IMR-90 (cell line): Measurements from ENCODE around the gene SLC26A1. TPM values are rescaled to one million over a fixed set of nuclear protein-coding genes. Genes with fewer than 3 reads are reported as not detected.

ENCODE experiments used
- ATAC-seq: fragments of 200-7000 bp; cut with Tn5 transposase; 2 replicates; pipeline ENCODE4 v1.9.1; 2020; ENCODE audit warnings: low read depth, mild to moderate bottlenecking, moderate library complexity
- BruUV-seq: library from RNA; stranded (reverse); fragments of 400-500 nt; replicated peaks from 2 replicates; lab custom pipeline; 2021; lab: Mats Ljungman, UMichigan
- CTCF ChIA-PET: fragments of 300-600 bp; formaldehyde crosslinking; extraction: SDS; loops from one replicate; lab custom pipeline; 2021; ENCODE audit warnings: antibody characterized with exemption; lab: Yijun Ruan, JAX
- POLR2A ChIA-PET: fragments of 300-600 bp; sonication (Branson Sonifier 250); formaldehyde crosslinking; loops from one replicate; lab custom pipeline; 2022; ENCODE audit warnings: antibody characterized with exemption; ENCODE audit not compliant: unreplicated experiment; lab: Charles Lee
- DNase-seq: peaks from one replicate; pipeline ENCODE4 v3.0.0; 2013
- H2AFZ ChIP-seq: replicated peaks from 2 replicates; pipeline ENCODE3; 2013; ENCODE audit warnings: low read length, mild to moderate bottlenecking; ENCODE audit not compliant: poor library complexity
- H2AK5ac ChIP-seq: 2 replicates; pipeline ENCODE4 v1.6.1; 2013; ENCODE audit warnings: low read depth, low read length, inconsistent platforms
- H2AK9ac ChIP-seq: replicated peaks from 2 replicates; pipeline ENCODE3; 2013; ENCODE audit warnings: mild to moderate bottlenecking, low read depth, low read length, moderate library complexity; ENCODE audit not compliant: poor library complexity
- H2BK120ac ChIP-seq: 2 replicates; pipeline ENCODE4 v1.6.1; 2013; ENCODE audit warnings: low read depth, low read length, inconsistent platforms
- H2BK15ac ChIP-seq: 3 replicates; pipeline ENCODE4 v1.6.1; 2013; ENCODE audit warnings: low read depth, low read length, inconsistent platforms
- H2BK20ac ChIP-seq: 2 replicates; pipeline ENCODE4 v1.6.1; 2013; ENCODE audit warnings: low read depth, mild to moderate bottlenecking, inconsistent platforms, low read length, moderate library complexity
- H2BK5ac ChIP-seq: 2 replicates; pipeline ENCODE4 v1.6.1; 2013; ENCODE audit warnings: mild to moderate bottlenecking, low read depth, low read length, inconsistent platforms; ENCODE audit not compliant: poor library complexity, severe bottlenecking
- H3K14ac ChIP-seq: replicated peaks from 2 replicates; pipeline ENCODE4 v1.6.1; 2013; ENCODE audit warnings: low read depth, low read length, inconsistent platforms
- H3K18ac ChIP-seq: 2 replicates; pipeline ENCODE4 v1.6.1; 2013; ENCODE audit warnings: low read depth, low read length, control low read depth
- H3K23ac ChIP-seq: 2 replicates; pipeline ENCODE4 v1.6.1; 2013; ENCODE audit warnings: low read depth, low read length, inconsistent platforms
- H3K27ac ChIP-seq: 2 replicates; pipeline ENCODE4 v1.5.1; 2013; ENCODE audit warnings: mild to moderate bottlenecking, control low read depth, low read length; ENCODE audit not compliant: insufficient read depth
- H3K27me3 ChIP-seq: 2 replicates; pipeline ENCODE4 v1.6.1; 2013; ENCODE audit warnings: low read length; ENCODE audit not compliant: control insufficient read depth, insufficient read depth
- H3K36me3 ChIP-seq: 2 replicates; pipeline ENCODE4 v1.6.1; 2013; ENCODE audit warnings: low read length, mixed read lengths; ENCODE audit not compliant: control insufficient read depth, insufficient read depth
- H3K4ac ChIP-seq: 2 replicates; pipeline ENCODE4 v1.6.1; 2013; ENCODE audit warnings: low read depth, low read length, inconsistent platforms
- H3K4me1 ChIP-seq: 2 replicates; pipeline ENCODE4 v1.6.1; 2013; ENCODE audit warnings: low read length, mixed read lengths; ENCODE audit not compliant: control insufficient read depth, insufficient read depth
- H3K4me2 ChIP-seq: 2 replicates; pipeline ENCODE4 v1.6.1; 2013; ENCODE audit warnings: low read depth, mild to moderate bottlenecking, control low read depth, low read length, moderate library complexity
- H3K4me3 ChIP-seq: 2 replicates; pipeline ENCODE4 v1.5.1; 2013; ENCODE audit warnings: low read depth, mild to moderate bottlenecking, control low read depth, low read length, moderate library complexity; ENCODE audit not compliant: insufficient read depth
- H3K56ac ChIP-seq: 2 replicates; pipeline ENCODE4 v1.6.1; 2013; ENCODE audit warnings: low read length, inconsistent platforms; ENCODE audit not compliant: insufficient read depth; ENCODE audit errors: extremely low read depth
- H3K79me1 ChIP-seq, 2 experiments: 2 replicates each; pipeline ENCODE4 v1.6.1; 2013; ENCODE audit warnings: low read length in 2 of 2, inconsistent platforms in 1 of 2, low read depth in 1 of 2
- H3K9ac ChIP-seq: 2 replicates; pipeline ENCODE4 v1.6.1; 2013; ENCODE audit warnings: low read depth, low read length, control low read depth
- H3K9me1 ChIP-seq: 2 replicates; pipeline ENCODE4 v1.6.1; 2013; ENCODE audit warnings: low read length, inconsistent platforms; ENCODE audit not compliant: insufficient read depth
- H3K9me3 ChIP-seq: 2 replicates; pipeline ENCODE4 v1.6.1; 2013; ENCODE audit warnings: low read length; ENCODE audit not compliant: control insufficient read depth, insufficient read depth
- H4K20me1 ChIP-seq: 2 replicates; pipeline ENCODE4 v1.6.1; 2013; ENCODE audit warnings: low read length, inconsistent platforms; ENCODE audit not compliant: insufficient read depth
- H4K5ac ChIP-seq: 2 replicates; pipeline ENCODE4 v1.6.1; 2013; ENCODE audit warnings: mild to moderate bottlenecking, low read depth, low read length, control low read depth
- H4K8ac ChIP-seq, 2 experiments: 2 replicates each; pipeline ENCODE4 v1.6.1; 2013; ENCODE audit warnings: low read depth in 2 of 2, low read length in 2 of 2, control low read depth in 1 of 2, inconsistent platforms in 1 of 2
- H4K91ac ChIP-seq: 2 replicates; pipeline ENCODE4 v1.6.1; 2013; ENCODE audit warnings: low read depth, low read length, inconsistent platforms; ENCODE audit not compliant: insufficient read depth
- CHD1 ChIP-seq: IDR thresholded peaks from 2 replicates; pipeline ENCODE4 v1.6.1; 2012; ENCODE audit warnings: low read depth, low read length, improper control_type of control experiment
- FOS ChIP-seq: fragments of 150-350 bp; IDR thresholded peaks from 2 replicates; pipeline ENCODE4 v1.6.1; 2016; ENCODE audit warnings: low read depth, low read length
- MXI1 ChIP-seq: IDR thresholded peaks from 2 replicates; pipeline ENCODE4 v1.6.1; 2012; ENCODE audit warnings: low read depth, mild to moderate bottlenecking, low read length, moderate library complexity, borderline replicate concordance
- NFE2L2 ChIP-seq: fragments of 150-350 bp; IDR thresholded peaks from 2 replicates; pipeline ENCODE4 v1.6.1; 2016; ENCODE audit warnings: low read depth, mild to moderate bottlenecking, low read length
- POLR2A ChIP-seq: IDR thresholded peaks from 2 replicates; pipeline ENCODE4 v1.6.1; 2012; ENCODE audit warnings: mild to moderate bottlenecking, low read depth, low read length
- RCOR1 ChIP-seq: IDR thresholded peaks from 2 replicates; pipeline ENCODE4 v1.6.1; 2012; ENCODE audit warnings: mild to moderate bottlenecking, low read length, improper control_type of control experiment; ENCODE audit not compliant: insufficient replicate concordance
- RFX5 ChIP-seq: IDR thresholded peaks from 2 replicates; pipeline ENCODE4 v1.8.0; 2012; ENCODE audit warnings: low read depth, mild to moderate bottlenecking, low read length, moderate library complexity
- WGBS, 2 experiments: methylation state at CpG; one replicate each; pipeline versions ENCODE4 v1.1.5 to v1.1.7; 2013; ENCODE audit warnings: missing lambda C conversion rate in 2 of 2; ENCODE audit not compliant: insufficient read length in 1 of 2; ENCODE audit errors: extremely low coverage in 2 of 2; 5-methylcytosine and 5-hydroxymethylcytosine counted together
- dilution Hi-C: fragments of 300-500 bp; cut with HindIII; formaldehyde crosslinking; loops from one replicate; pipeline ENCODE4 v1.14.3; 2018; ENCODE audit warnings: low sequenced_read_pairs; ENCODE audit not compliant: unreplicated experiment
- in situ Hi-C: fragments of 300-500 bp; cut with MboI; formaldehyde crosslinking; loops from 3 replicates; pipeline ENCODE4 v1.14.3; 2019; ENCODE audit warnings: low sequenced_read_pairs, inconsistent platforms, mixed read lengths
- intact Hi-C: fragments of 100-400 bp; cut with micrococcal nuclease; formaldehyde crosslinking; loops from 2 replicates; pipeline ENCODE4 v1.10.0; 2022
- polyA plus RNA-seq, 3 experiments: library from polyadenylated mRNA; depleted of rRNA; stranded (reverse); fragments of >200 nt; gene quantifications; 2 replicates each; pipeline ENCODE4 v1.2.3, GENCODE V29; 2012; ENCODE audit warnings: low replicate concordance in 1 of 3
- total RNA-seq: library from RNA; depleted of rRNA; stranded (reverse); fragments of >200 nt; gene quantifications from 2 replicates; pipeline ENCODE4 v1.2.3, GENCODE V29; 2012
- TF ChIP-seq, protein P1 (sequence below): fragments of 150-350 bp; IDR thresholded peaks from 2 replicates; pipeline ENCODE4 v1.6.1; 2017; ENCODE audit warnings: mild to moderate bottlenecking, antibody characterized with exemption, low read length, low read depth

The SLC26A1 gene
- total and polyA plus RNA-seq, 2 of the 4 experiments (the other 2 are of a cell fraction), result 0.09 TPM; not detected in 1

GRCh38 chr4:988726-989721 lies 4.2 kb downstream of the SLC26A1 start:
- Histone ChIP-seq H3K9me1 (no peaks in the 10 kb centered on the region; the same call in 1 of the 2 replicates), H3K4me2 (no peak overlapping the region), H3K9me3 (no peaks in the 10 kb centered on the region), H2AK9ac (no peak overlapping the region), H2AK5ac (no peak overlapping the region), H3K27ac (no peak overlapping the region), H3K23ac (no peak overlapping the region), H3K27me3 (no peaks in the 10 kb centered on the region), H4K91ac (no peak overlapping the region), H2BK120ac (no peak overlapping the region), H4K5ac (no peak overlapping the region), H3K4me1 (peaks cover 10% of the 10 kb centered on the region; the same call in 1 of the 2 replicates), H3K4ac (no peak overlapping the region), H2BK15ac (no peak overlapping the region), H2BK5ac (no peak overlapping the region), H4K8ac (no peak overlapping the region), H3K18ac (no peak overlapping the region), H3K4me3 (no peak overlapping the region), H3K14ac (no peak overlapping the region), H3K36me3 (peaks cover 9% of the 10 kb centered on the region; the same call in 1 of the 2 replicates), H2BK20ac (no peak overlapping the region), H3K9ac (no peak overlapping the region), H3K79me1 (peaks cover 5 to 38% of the 10 kb centered on the region in 2 experiments; a peak in 1 of 4 replicates), H2AFZ (no peak overlapping the region), H4K20me1 (no peaks in the 10 kb centered on the region; the same call in 1 of the 2 replicates), H3K56ac (no peak overlapping the region)
- 88% methylated on average over 47 of the region's 69 CpGs; no CpG with 5 or more reads in 1 of the 2 experiments for WGBS, 2 experiments
- CTCF ChIA-PET, result no interaction called here
- POLR2A ChIA-PET, result no interaction called here
- in situ Hi-C loops, result no loop called here
- dilution Hi-C loops, result no loop called here
- DNase-seq (no peak), ATAC-seq (no peak)
- BruUV-seq, result no TSS peak
- no peak for TF ChIP-seq MXI1
- TF ChIP-seq POLR2A, result no peak
- no peak for TF ChIP-seq RFX5
- no peak for TF ChIP-seq FOS
- no peak for TF ChIP-seq RCOR1
- TF ChIP-seq, protein P1, sequence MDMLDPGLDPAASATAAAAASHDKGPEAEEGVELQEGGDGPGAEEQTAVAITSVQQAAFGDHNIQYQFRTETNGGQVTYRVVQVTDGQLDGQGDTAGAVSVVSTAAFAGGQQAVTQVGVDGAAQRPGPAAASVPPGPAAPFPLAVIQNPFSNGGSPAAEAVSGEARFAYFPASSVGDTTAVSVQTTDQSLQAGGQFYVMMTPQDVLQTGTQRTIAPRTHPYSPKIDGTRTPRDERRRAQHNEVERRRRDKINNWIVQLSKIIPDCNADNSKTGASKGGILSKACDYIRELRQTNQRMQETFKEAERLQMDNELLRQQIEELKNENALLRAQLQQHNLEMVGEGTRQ, result no peak
- no peak for TF ChIP-seq NFE2L2
- TF ChIP-seq CHD1, result no peak
- intact Hi-C loops, result no loop called here
